ENCODE measurements around the gene FUZ. TPM values are rescaled to one million over a fixed set of nuclear protein-coding genes. Genes with fewer than 3 reads are reported as not detected.

The FUZ gene
- total and polyA plus RNA-seq, 4 donors, result 18.4 to 36.8 (median 30.2) TPM

DNA sequence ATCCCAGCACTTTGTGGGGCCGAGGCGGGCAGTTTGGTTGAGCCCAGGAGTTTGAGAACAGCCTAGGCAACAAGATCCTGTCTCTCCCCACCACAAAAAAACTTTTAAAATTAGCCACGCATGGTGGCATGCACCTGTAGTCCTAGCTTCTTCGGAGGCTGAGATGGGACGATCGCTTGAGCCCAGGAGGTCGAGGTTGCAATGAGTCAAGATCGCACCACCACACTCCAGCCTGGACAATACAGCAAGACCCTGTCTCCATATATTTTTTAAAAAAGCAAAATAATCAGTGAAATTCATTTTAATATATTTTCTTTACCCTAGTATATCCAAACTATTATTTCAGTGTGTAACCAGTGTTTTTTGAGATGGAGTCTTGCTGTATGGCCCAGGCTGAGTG lies 38.1 kb downstream of the FUZ start:
- peaks cover 0 to 3% (median 0%) of the 10 kb centered on the region in 5 donors for H3K4me1 ChIP-seq (ENCODE audit: control insufficient read depth in 5 of 5, insufficient read depth in 5 of 5, low read length in 5 of 5)
- H3K27ac ChIP-seq (ENCODE audit: low read depth in 1 of 2, low read length in 1 of 2), result no peak overlapping the region
- no peaks in the 10 kb centered on the region for H3K9me3 ChIP-seq (ENCODE audit: control insufficient read depth in 4 of 4, insufficient read depth in 3 of 4, low read length in 3 of 4)
- DNase-seq (no peak), ATAC-seq (ENCODE audit: insufficient read depth, low FRiP score) (no peak)
- WGBS, 2 donors, result 95 to 98% methylated on average over 8 of the region's 8 CpGs
- no peak overlapping the region for H3K9ac ChIP-seq (ENCODE audit: insufficient read depth in 1 of 2, low read length in 2 of 2)
- H3K27me3 ChIP-seq (ENCODE audit: control insufficient read depth in 3 of 3, insufficient read depth in 3 of 3, low read length in 2 of 3), result no peaks in the 10 kb centered on the region
- TF ChIP-seq, protein P1, sequence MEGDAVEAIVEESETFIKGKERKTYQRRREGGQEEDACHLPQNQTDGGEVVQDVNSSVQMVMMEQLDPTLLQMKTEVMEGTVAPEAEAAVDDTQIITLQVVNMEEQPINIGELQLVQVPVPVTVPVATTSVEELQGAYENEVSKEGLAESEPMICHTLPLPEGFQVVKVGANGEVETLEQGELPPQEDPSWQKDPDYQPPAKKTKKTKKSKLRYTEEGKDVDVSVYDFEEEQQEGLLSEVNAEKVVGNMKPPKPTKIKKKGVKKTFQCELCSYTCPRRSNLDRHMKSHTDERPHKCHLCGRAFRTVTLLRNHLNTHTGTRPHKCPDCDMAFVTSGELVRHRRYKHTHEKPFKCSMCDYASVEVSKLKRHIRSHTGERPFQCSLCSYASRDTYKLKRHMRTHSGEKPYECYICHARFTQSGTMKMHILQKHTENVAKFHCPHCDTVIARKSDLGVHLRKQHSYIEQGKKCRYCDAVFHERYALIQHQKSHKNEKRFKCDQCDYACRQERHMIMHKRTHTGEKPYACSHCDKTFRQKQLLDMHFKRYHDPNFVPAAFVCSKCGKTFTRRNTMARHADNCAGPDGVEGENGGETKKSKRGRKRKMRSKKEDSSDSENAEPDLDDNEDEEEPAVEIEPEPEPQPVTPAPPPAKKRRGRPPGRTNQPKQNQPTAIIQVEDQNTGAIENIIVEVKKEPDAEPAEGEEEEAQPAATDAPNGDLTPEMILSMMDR (IDR thresholded peaks at IDR 0.05; ENCODE audit: control extremely low read depth, extremely low read depth), result no peak
- H3K4me3 ChIP-seq, result no peak overlapping the region
- peaks cover 0 to 7% (median 6%) of the 10 kb centered on the region in 4 donors for H3K36me3 ChIP-seq (ENCODE audit: control insufficient read depth in 4 of 4, insufficient read depth in 4 of 4, low read length in 4 of 4)

DNA sequence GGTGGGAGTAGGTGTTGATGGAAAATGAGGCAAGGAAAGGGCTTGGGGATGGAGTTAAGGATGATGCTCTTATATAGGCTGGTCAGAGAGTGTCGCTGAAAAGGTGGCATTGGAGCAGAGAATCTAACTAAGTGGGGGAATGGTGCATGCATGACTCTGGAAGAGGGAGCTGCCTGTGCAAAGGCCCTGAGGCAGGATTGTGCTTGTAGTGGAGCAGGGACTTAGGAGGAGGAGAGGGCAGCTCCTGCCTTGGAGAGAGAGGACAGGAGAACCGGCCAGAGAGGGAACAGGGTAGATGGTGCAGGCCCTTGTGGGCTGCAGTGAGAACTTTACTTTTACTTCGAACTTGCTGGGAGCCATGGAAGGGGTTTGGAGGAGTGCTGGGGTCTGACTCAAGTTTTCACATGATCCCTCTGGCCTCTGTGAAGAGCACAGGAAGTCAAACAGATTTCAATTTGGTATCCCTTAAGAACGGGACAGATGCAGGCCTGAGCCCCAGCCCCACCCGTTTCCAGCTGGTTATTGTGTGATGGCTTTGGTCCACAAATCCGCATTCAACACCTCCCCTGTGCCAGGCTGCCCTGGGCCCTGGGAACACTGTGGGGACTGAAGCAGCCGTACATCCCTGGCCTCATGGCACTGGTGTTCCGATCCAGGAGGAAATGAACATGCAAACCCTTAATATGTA lies 39.3 kb downstream of the FUZ start:
- Histone ChIP-seq H3K9ac (ENCODE audit: insufficient read depth in 1 of 2, low read length in 2 of 2) (no peak overlapping the region), H3K27ac (ENCODE audit: low read depth in 1 of 2, low read length in 1 of 2) (no peak overlapping the region), H3K4me1 (ENCODE audit: control insufficient read depth in 5 of 5, insufficient read depth in 5 of 5, low read length in 5 of 5) (peaks cover 0 to 3% (median under 1%) of the 10 kb centered on the region in 5 donors), H3K36me3 (ENCODE audit: control insufficient read depth in 4 of 4, insufficient read depth in 4 of 4, low read length in 4 of 4) (peaks cover 0 to 7% (median 6%) of the 10 kb centered on the region in 4 donors), H3K4me3 (no peak overlapping the region), H3K9me3 (ENCODE audit: control insufficient read depth in 4 of 4, insufficient read depth in 3 of 4, low read length in 3 of 4) (no peaks in the 10 kb centered on the region), H3K27me3 (ENCODE audit: control insufficient read depth in 3 of 3, insufficient read depth in 3 of 3, low read length in 2 of 3) (no peaks in the 10 kb centered on the region)
- ATAC-seq (ENCODE audit: insufficient read depth, low FRiP score) (no peak), DNase-seq (no peak)
- WGBS, 2 donors, result 79 to 80% methylated on average over 8 of the region's 8 CpGs
- TF ChIP-seq, protein P1 (IDR thresholded peaks at IDR 0.05; ENCODE audit: control extremely low read depth, extremely low read depth), result no peak

DNA sequence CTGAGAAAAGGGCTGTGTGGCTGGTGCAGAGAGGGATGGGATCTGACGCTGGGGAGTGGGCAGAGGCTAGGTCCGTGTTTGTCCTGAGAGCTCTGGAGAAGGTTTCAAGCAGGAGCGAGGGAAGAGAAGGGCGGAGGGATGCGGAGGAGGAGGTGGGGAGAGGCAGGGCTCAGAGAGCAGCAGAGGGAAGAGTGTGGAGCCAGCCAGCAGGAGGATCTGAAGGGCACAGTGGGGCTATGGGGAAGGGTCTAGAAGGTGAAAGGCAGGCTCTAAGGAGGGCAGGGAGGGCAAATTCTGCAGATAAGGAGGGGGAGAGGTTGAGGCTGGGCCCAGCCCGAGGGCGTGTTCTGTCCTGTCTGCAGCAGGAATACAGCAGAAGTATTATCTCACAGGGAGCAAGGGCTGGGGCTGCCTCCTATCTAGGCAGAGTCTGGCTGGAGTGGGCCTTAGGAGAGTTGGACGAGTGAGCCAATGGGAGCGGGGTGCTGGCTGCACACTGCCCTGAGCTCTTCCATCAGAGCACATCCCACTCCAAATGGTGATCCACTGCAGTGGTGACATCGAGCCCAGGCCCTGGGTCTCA lies 40.2 kb downstream of the FUZ start:
- ATAC-seq (ENCODE audit: insufficient read depth, low FRiP score), result no peak
- H3K9me3 ChIP-seq (ENCODE audit: control insufficient read depth in 4 of 4, insufficient read depth in 3 of 4, low read length in 3 of 4), result no peaks in the 10 kb centered on the region
- TF ChIP-seq, protein P1 (IDR thresholded peaks at IDR 0.05; ENCODE audit: control extremely low read depth, extremely low read depth), result no peak
- H3K9ac ChIP-seq (ENCODE audit: insufficient read depth in 1 of 2, low read length in 2 of 2), result no peak overlapping the region
- no peak overlapping the region for H3K4me3 ChIP-seq
- 92 to 98% methylated on average over 10 of the region's 10 CpGs for WGBS, 2 donors
- H3K27ac ChIP-seq (ENCODE audit: low read depth in 1 of 2, low read length in 1 of 2), result no peak overlapping the region
- DNase-seq, result no peak
- H3K4me1 ChIP-seq (ENCODE audit: control insufficient read depth in 5 of 5, insufficient read depth in 5 of 5, low read length in 5 of 5), result peaks cover 0 to 9% (median 4%) of the 10 kb centered on the region in 5 donors
- no peaks in the 10 kb centered on the region for H3K27me3 ChIP-seq (ENCODE audit: control insufficient read depth in 3 of 3, insufficient read depth in 3 of 3, low read length in 2 of 3)
- peaks cover 0 to 7% (median 6%) of the 10 kb centered on the region in 4 donors for H3K36me3 ChIP-seq (ENCODE audit: control insufficient read depth in 4 of 4, insufficient read depth in 4 of 4, low read length in 4 of 4)
